NCI-H446 (cell line): ENCODE results near the gene ATR.

Source experiments
- DNase-seq, 2 experiments: peaks; one replicate each; lab custom pipeline; 2025; lab: John Stamatoyannopoulos, UW

The ATR gene

DNA sequence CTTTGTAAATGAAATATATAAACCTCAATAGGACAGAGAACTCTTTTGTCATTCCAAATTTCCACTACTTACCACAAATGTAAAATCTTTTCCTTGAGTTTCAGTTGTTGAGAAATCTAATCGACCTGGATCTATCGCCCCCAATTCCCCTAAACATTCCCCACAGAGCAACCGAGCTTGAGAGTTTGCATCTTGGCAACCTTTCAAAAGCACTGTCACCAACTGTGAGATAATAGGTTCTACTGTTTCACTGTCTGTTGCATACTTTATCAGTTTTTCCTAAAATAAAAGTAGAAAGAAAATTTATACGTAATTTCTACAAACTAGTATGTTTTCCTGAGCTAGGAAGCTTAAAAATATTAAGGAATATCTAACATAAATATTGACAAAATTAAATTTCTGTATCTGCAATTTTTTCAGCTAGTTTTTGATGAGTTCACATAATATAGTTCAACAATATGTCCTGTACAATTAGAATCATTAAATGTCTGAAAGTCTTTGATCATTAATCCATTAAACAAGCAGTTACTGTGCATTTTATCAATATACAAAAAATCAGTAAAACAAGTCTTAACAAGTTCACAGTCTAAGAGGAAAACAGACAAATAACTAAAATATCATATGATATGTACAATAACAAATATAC lies 54.5 kb downstream of the ATR start:
- peak in 1 of 2 experiments; percentile 10 for DNase-seq

DNA sequence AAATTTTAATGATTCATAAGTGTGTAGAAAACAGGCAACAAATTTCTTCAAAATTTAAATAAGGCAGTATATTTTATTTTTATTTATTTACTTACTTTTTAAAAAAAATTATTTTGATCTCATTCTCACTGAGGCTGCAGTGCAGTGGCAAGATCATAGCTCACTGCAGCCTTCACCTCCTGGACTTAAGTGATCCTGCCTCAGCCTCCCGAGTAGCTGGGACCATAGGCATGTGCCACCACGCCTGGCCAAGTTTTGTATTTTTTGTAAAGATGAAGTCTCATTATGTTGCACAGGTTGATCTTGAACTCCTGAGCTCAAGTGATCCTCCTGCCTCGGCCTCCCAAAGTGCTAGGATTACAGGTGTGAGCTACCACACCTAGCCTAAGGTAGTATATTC lies 69.5 kb downstream of the ATR start:
- DNase-seq, result no peak

DNA sequence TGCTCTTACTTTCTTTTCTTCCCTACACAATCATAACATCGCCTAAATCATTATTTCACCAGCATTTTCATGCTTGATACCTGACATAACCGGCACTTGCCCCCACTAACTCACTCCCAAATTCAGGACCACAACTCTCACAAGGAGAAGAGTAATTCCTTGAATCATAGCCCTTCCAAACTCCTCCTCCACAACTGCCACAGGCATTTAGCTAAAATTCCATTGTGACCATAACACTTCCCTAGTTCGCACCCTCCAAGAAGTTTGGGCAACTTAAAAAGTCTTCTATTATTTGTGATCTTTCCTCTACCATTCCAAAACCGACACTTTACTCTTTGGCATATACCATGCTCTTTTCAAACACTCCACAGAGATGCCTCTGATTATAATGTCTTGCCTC lies 71.3 kb downstream of the ATR start:
- DNase-seq, result no peak

GRCh38 chr3:142502187-142502985 lies 76.1 kb downstream of the ATR start:
- DNase-seq, result no peak

GRCh38 chr3:142501004-142501926 lies 77.3 kb downstream of the ATR start:
- DNase-seq, result no peak

DNA sequence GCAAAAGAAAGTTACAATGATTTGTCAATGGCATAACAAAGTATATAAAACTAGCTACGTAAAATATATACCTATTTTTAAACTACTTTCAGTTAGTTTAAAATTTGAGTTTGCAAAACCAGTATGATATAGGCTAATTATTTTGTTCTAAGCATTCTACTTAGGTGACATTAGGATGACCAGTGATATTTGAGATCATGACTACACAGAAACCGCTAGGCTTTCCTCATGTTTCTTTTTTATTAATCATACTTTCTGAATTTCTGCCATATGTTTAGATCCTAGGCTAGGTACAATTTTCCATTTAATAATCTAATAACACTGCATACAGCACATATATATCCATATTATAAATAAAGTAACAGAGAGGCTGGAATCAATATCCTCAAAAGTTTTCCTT lies 78.3 kb downstream of the ATR start:
- no peak for DNase-seq

DNA sequence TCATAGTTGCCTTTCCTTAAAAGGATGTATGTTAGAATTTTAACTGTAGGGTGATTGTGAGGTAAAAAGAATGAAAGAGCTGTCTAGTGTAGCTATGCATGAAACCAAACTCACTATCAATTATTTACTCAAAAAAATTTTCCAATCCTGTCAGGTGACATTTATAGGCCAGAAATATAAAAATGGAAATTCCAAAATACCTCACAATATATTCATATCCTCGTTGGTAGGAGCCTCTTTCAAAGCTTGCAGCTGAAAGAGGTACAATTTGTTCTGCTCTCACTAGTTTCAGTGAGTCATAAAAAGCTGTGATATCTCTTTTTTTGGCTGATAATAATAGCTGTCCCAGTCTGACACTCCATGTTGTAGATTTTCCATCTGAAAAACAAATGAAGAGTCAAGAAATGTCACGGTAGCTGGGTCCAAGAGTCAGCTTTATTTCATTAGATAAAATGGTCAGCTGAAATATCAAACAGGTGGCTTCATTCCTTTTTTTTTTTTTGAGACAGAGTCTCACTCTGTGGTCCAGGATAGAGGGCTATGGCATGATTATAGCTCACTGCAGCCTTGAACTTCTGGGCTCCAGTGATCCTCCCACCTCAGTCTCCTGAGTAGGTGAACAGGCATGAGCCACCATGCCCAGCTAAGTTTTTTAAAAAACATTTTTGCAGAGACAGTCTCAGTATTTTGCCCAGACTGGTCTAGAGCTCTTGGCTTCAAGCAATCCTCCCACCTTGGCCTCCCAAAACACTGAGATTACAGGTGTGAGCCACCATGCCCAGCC lies 79.9 kb downstream of the ATR start:
- DNase-seq, result no peak

GRCh38 chr3:142497729-142498128 lies 80.8 kb downstream of the ATR start:
- DNase-seq, result no peak

- no peak for DNase-seq
Measured at GRCh38 chr3:142495103-142495502, 83.4 kb downstream of the ATR start.

GRCh38 chr3:142492184-142492583 lies 86.3 kb downstream of the ATR start:
- DNase-seq, result no peak

GRCh38 chr3:142489572-142490323 lies 88.8 kb downstream of the ATR start:
- DNase-seq, result no peak

GRCh38 chr3:142484912-142485435 lies 93.6 kb downstream of the ATR start:
- DNase-seq, result no peak

GRCh38 chr3:142481196-142481595 lies 97.3 kb downstream of the ATR start:
- DNase-seq, result no peak

DNA sequence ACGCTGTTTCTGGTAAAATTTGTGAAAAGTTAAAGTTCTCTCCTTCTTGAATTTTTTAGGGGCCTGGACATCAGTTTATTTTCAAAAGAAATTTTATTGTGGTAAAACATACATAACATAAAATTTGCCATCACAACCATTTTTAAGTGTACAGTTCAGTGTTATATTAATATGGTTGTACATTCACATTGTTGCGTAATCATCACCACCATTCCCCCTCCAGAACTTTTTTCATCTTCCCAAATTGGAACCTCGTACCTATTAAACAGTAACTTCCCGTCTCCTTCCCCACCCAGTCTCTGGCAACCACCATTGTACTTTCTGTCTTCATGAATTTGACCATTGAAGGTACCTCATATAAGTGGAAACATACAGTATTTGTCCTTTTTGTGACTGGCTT lies 107.7 kb downstream of the ATR start:
- DNase-seq, result no peak

DNA sequence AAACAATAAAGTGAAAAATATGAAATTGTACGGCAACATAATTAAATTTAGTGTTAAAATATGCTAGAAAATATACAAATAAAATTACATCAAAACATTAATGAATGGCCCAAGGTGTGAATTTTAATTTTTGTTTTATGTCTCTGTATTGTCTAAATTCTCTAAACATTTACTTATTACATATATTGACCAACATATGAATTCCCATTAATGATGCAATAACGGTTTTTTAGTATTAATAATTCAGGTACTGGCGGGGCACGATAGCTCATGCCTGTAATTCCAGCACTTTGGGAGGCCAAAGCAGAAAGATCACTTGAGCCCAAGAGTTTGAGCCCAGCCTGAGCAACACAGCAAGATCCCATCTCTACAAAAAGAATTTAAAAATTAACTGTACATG lies 110.1 kb downstream of the ATR start:
- no peak for DNase-seq

DNA sequence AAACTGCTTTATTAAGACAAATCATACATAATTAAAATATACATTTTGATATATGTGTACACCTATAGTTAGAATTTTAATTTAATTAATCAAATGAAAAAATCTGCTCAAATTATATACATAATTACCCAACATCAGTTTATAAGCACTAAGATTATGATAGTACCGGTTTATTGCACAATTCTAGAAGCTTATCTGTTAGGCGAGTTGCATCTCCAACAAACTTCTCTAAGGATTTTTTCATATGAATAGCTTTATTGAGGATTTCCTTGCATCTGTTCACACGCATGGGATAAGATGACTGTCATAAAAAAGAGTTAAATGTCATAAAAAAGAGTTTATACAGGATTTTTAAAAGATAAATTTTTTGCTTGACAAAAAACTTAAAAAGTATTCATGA lies 110.8 kb downstream of the ATR start:
- no peak for DNase-seq

DNA sequence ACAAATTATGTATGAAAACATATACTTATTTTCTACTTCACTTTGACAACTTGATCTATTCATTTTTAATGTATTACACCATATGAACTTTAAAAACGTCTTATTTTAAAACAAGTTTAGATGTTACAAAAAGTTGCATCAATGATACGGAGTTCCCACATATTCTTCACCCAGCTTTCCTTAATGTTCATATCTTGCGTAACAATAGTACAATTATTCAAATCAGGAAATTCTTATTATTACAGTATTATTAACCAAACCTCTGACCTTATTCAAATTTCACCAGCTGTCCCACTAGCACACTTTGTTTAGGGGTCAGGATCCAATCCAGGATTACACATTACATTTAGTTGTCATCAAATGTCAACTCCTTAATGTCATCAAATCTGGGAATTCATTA lies 117.8 kb downstream of the ATR start:
- DNase-seq, result no peak

GRCh38 chr3:142459929-142460328 lies 118.6 kb downstream of the ATR start:
- no peak for DNase-seq

- DNase-seq, result no peak
Measured at GRCh38 chr3:142459096-142459495, 119.4 kb downstream of the ATR start.

- no peak for DNase-seq
Measured at GRCh38 chr3:142450881-142451280, 127.7 kb downstream of the ATR start.

- DNase-seq, result peak; percentile 7 to 66
Measured at GRCh38 chr3:142450189-142450588, 128.3 kb downstream of the ATR start.
